Neural crest cell (in vitro differentiated cells): Measurements from ENCODE around the gene METTL14. TPM values are rescaled to one million over a fixed set of nuclear protein-coding genes. Genes with fewer than 3 reads are reported as not detected.
A peak's percentile ranks its signal among the peaks of the same experiment; 100 is the strongest.

Experiments
- DNase-seq: peaks from one replicate; pipeline ENCODE4 v3.0.0; 2021; ENCODE audit warnings: low read depth, mixed read lengths, low spot score
- H3K27ac Mint-ChIP-seq: one replicate; pipeline ENCODE4 v1.8.0; 2021; ENCODE audit warnings: mild to moderate bottlenecking, mixed read lengths; ENCODE audit not compliant: unreplicated experiment
- H3K27me3 Mint-ChIP-seq: 2 replicates; pipeline ENCODE4 v1.8.0; 2021; ENCODE audit warnings: low read depth, mild to moderate bottlenecking, mixed read lengths
- H3K36me3 Mint-ChIP-seq: 2 replicates; pipeline ENCODE4 v1.8.0; 2021; ENCODE audit warnings: low read depth, mild to moderate bottlenecking, mixed read lengths
- H3K4me1 Mint-ChIP-seq: 2 replicates; pipeline ENCODE4 v1.8.0; 2021; ENCODE audit warnings: mixed read lengths
- H3K4me3 Mint-ChIP-seq: one replicate; pipeline ENCODE4 v1.8.0; 2021; ENCODE audit warnings: mild to moderate bottlenecking, mixed read lengths
- H3K9me3 Mint-ChIP-seq: 2 replicates; pipeline ENCODE4 v1.8.0; 2021; ENCODE audit warnings: mixed read lengths
- total RNA-seq: library from RNA; stranded (reverse); gene quantifications from 2 replicates; pipeline ENCODE4 v1.2.1, GENCODE V29; 2021
- TF ChIP-seq, protein P1 (sequence below): fragments of 200-600 bp; sonication (generic); conservative IDR thresholded peaks from 2 replicates; pipeline ENCODE4 v1.5.0; 2021; ENCODE audit warnings: antibody characterized with exemption, mild to moderate bottlenecking

The METTL14 gene
- total RNA-seq, 1 donor from 2014 or later: 53.6 TPM

DNA sequence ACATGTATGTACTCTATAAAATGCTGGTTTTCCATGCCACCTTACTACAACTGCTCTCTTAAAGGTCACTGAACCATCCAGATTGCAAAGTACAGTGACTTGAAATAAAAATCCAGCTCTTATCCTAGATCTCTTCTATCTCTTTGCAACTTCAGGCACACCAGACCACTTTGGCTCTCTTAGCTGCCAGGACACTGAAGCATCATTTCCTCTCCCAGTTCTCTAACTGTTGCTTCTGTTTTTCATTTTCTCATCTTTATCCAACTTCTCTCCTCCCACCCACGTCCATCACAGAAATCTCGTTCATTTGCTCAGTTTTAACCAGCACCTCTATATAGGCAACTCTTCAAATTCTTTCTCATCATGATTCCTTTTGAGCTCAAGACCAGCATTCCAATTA is 74.3 kb downstream of the METTL14 start:
- Mint-ChIP-seq H3K36me3 (no peaks in the 10 kb centered on the region), H3K27me3 (no peaks in the 10 kb centered on the region), H3K4me1 (no peaks in the 10 kb centered on the region), H3K4me3 (no peak overlapping the region), H3K27ac (no peak overlapping the region), H3K9me3 (no peaks in the 10 kb centered on the region)
- no peak for DNase-seq
- TF ChIP-seq, protein P1, sequence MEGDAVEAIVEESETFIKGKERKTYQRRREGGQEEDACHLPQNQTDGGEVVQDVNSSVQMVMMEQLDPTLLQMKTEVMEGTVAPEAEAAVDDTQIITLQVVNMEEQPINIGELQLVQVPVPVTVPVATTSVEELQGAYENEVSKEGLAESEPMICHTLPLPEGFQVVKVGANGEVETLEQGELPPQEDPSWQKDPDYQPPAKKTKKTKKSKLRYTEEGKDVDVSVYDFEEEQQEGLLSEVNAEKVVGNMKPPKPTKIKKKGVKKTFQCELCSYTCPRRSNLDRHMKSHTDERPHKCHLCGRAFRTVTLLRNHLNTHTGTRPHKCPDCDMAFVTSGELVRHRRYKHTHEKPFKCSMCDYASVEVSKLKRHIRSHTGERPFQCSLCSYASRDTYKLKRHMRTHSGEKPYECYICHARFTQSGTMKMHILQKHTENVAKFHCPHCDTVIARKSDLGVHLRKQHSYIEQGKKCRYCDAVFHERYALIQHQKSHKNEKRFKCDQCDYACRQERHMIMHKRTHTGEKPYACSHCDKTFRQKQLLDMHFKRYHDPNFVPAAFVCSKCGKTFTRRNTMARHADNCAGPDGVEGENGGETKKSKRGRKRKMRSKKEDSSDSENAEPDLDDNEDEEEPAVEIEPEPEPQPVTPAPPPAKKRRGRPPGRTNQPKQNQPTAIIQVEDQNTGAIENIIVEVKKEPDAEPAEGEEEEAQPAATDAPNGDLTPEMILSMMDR: no peak

DNA sequence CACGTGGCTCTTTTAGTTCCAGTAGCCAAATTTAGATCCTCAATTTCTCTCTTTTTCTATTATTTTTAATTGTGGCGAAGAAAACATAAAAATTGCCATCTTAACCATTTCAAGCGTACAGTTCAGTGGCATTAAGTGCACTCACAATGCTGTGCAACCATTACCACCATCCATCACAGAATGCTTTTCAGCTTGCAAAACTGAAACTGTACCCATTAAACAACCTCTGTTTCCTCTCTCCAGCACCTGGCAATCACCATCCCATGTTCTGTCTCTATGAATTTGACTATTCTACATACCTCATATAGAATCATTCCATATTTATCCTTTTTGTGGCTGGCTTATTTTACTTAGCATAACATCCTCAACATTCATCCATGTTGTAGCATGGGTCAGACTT is 74.9 kb downstream of the METTL14 start:
- Mint-ChIP-seq H3K9me3 (no peaks in the 10 kb centered on the region), H3K27me3 (no peaks in the 10 kb centered on the region), H3K4me1 (no peaks in the 10 kb centered on the region), H3K36me3 (no peaks in the 10 kb centered on the region), H3K27ac (no peak overlapping the region), H3K4me3 (no peak overlapping the region)
- no peak for DNase-seq
- TF ChIP-seq, protein P1: no peak

DNA sequence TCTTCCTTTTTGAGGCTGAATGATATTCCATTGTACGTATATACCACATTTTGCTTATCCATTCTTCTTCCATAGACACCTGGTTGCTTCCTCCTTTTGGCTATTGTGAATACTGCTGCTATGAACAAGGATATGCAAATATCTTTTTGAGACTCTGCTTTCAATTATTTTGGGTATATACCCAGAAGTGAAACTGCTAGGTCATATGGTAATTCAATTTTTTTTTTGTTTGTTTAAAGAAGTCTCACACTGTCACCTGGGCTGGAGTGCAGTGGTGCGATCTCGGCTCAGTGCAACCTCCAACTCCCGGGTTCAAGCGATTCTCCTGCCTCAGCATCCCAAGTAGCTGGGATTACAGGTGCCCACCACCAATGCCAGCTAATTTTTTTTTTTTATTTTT is 75.3 kb downstream of the METTL14 start:
- Mint-ChIP-seq H3K36me3 (no peaks in the 10 kb centered on the region), H3K9me3 (no peaks in the 10 kb centered on the region), H3K27ac (no peak overlapping the region), H3K4me3 (no peak overlapping the region), H3K4me1 (no peaks in the 10 kb centered on the region), H3K27me3 (no peaks in the 10 kb centered on the region)
- TF ChIP-seq, protein P1: no peak
- DNase-seq: no peak

DNA sequence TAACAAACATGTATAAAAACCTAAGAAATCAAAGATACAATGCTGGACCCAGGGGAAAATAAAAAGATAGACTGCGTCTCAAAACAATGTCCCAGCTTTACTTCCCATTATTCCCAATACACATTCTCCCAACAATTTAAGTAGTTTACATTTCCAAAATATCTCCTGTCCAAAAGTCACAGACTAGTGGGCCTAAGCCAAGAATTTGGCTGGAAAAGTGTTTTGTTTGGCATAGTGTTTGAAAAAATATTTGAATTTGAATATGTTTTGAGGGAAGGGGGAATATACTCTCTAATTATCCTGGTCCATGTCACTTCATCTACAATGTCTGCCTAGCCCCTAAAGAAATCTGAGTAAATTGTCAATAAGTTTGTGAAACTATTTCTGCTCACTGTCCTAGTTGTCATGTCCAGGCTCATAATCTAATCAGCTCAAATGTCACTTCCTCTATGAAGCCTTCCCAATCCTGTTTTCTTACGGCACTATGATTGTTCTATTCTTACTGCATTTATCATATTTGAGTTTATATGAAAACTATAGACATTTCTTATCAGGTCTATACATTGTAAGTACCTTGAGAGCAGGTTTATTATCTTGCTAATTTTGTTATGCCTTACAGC is 76.3 kb downstream of the METTL14 start:
- Mint-ChIP-seq H3K4me3 (no peak overlapping the region), H3K9me3 (no peaks in the 10 kb centered on the region), H3K4me1 (no peaks in the 10 kb centered on the region), H3K27ac (peak overlapping the region; percentile 68), H3K36me3 (no peaks in the 10 kb centered on the region), H3K27me3 (no peaks in the 10 kb centered on the region)
- DNase-seq: no peak
- TF ChIP-seq, protein P1: no peak

DNA sequence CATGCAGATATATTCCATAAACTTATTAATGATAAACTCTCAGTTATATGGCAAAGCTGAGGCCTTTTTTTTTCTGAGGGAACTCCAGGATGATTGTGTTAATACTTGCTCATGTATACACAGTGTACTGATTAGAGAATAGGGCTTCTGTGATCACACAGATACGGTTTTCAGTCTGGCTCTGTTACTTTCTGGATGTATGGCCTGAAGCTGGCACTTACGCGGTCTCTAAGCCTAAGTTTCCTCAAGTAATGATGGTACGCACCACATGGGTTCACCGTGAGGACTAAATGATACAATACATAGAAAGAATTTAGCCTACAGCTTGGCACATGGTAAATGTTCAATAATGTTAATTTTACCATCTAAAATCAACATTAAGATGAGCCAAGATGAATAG is 77.0 kb downstream of the METTL14 start:
- DNase-seq: no peak
- H3K4me3 Mint-ChIP-seq: no peak overlapping the region
- TF ChIP-seq, protein P1: no peak
- H3K9me3 Mint-ChIP-seq: no peaks in the 10 kb centered on the region
- no peak overlapping the region for H3K27ac Mint-ChIP-seq
- no peaks in the 10 kb centered on the region for H3K27me3 Mint-ChIP-seq
- H3K36me3 Mint-ChIP-seq: no peaks in the 10 kb centered on the region
- no peaks in the 10 kb centered on the region for H3K4me1 Mint-ChIP-seq
